Measurements from ENCODE around the gene ADCY9. TPM values are rescaled to one million over a fixed set of nuclear protein-coding genes. Genes with fewer than 3 reads are reported as not detected.

The ADCY9 gene
- total RNA-seq, 1 donor from 2014 or later, result 13.1 TPM

DNA sequence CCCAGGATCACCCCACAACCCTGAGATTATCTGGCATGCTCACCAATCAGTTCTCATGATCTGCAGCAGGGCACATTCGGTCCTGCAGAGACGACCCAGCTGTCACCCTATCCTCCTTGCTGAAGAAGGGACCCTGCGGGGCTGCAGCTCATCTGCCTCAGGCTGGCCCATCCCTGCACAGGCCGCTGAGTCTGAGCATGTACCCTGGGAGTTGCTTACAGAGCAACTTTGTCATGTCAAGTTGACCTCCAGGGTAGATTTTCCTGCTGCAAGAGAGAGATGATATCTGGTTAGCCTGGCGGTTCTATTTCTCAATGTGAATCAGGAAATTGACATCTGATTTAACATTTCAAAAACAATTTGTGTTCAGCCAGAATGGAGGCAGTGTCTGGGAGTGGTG, 36.0 kb upstream of the ADCY9 start:
- Mint-ChIP-seq H3K36me3 (no peaks in the 10 kb centered on the region), H3K4me3 (no peak overlapping the region), H3K4me1 (peaks cover 7% of the 10 kb centered on the region), H3K9me3 (peaks cover 4% of the 10 kb centered on the region), H3K27me3 (ENCODE audit: low read depth) (no peaks in the 10 kb centered on the region), H3K27ac (no peak overlapping the region)
- DNase-seq (ENCODE audit: low spot score in 2 of 2, unreplicated experiment in 2 of 2), result no peak
- TF ChIP-seq, protein P1, sequence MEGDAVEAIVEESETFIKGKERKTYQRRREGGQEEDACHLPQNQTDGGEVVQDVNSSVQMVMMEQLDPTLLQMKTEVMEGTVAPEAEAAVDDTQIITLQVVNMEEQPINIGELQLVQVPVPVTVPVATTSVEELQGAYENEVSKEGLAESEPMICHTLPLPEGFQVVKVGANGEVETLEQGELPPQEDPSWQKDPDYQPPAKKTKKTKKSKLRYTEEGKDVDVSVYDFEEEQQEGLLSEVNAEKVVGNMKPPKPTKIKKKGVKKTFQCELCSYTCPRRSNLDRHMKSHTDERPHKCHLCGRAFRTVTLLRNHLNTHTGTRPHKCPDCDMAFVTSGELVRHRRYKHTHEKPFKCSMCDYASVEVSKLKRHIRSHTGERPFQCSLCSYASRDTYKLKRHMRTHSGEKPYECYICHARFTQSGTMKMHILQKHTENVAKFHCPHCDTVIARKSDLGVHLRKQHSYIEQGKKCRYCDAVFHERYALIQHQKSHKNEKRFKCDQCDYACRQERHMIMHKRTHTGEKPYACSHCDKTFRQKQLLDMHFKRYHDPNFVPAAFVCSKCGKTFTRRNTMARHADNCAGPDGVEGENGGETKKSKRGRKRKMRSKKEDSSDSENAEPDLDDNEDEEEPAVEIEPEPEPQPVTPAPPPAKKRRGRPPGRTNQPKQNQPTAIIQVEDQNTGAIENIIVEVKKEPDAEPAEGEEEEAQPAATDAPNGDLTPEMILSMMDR (IDR thresholded peaks at IDR 0.05; ENCODE audit: unreplicated experiment), result no peak

DNA sequence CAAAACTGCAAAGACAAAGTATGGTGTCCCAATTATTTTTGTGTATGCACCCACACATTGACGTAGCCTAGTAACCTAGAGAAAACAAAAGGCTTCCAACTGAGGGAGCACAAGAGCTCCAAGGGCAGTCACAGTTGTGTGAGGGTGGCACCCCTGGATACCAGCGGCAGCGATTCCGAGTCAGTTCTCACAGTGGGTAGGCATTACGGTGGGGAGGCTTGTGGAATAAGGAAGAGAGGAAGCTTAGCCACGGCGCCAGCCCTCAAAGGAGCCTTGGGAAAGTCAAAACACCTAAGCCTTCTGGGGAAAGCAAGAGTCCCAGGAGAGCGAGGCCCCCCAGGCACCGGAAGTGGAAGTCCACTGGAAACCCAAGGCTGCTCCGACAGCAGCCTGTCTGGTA, 31.0 kb upstream of the ADCY9 start:
- no peak overlapping the region for H3K4me3 Mint-ChIP-seq
- H3K4me1 Mint-ChIP-seq, result peaks cover 5% of the 10 kb centered on the region
- H3K27me3 Mint-ChIP-seq (ENCODE audit: low read depth), result no peaks in the 10 kb centered on the region
- no peak for DNase-seq (ENCODE audit: low spot score in 2 of 2, unreplicated experiment in 2 of 2)
- no peak overlapping the region for H3K27ac Mint-ChIP-seq
- no peaks in the 10 kb centered on the region for H3K36me3 Mint-ChIP-seq
- no peaks in the 10 kb centered on the region for H3K9me3 Mint-ChIP-seq
- TF ChIP-seq, protein P1 (IDR thresholded peaks at IDR 0.05; ENCODE audit: unreplicated experiment), result no peak

DNA sequence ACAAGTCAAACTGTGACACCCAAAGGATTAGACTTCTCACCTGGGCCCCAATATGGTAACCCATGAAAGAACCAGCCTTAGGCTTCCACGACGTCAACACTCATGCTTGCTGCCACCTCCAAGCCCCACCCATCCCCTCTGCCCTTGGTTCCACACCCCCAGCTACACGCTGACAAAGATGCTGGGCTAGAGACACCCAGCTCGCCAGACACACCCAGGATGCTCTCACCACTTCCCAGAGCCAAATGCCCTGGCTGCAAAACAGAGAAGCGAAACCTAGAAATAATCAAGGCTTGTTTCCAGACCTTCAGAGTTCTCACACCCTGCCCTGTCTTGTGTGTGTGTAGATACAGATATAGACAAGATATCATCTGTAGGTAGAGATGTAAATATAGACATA, 26.0 kb upstream of the ADCY9 start:
- Mint-ChIP-seq H3K27ac (peak overlapping the region; percentile 6), H3K4me1 (peaks cover 17% of the 10 kb centered on the region), H3K4me3 (no peak overlapping the region), H3K36me3 (peaks cover 6% of the 10 kb centered on the region), H3K9me3 (peaks cover 10% of the 10 kb centered on the region), H3K27me3 (ENCODE audit: low read depth) (no peaks in the 10 kb centered on the region)
- DNase-seq (ENCODE audit: low spot score in 2 of 2, unreplicated experiment in 2 of 2), result no peak
- TF ChIP-seq, protein P1 (IDR thresholded peaks at IDR 0.05; ENCODE audit: unreplicated experiment), result no peak

DNA sequence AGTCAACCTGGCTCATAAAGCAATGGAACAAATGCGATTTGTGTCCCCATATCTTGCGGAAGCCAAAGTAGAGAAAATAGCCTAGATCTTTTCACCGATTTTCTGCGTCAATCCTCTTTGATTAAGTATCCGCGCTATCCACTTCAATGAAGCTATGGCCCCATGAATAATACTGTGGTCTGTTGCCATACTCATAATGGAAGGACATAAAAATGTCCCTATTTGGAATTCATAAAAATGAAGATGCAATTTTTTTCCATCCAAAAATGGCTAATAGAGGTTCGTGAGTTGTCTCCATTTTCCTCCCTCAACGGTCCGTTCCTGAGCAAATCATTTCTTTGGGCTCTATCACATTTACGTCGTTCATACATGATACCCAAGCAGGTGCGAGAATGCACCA, 25.4 kb upstream of the ADCY9 start:
- Mint-ChIP-seq H3K27me3 (ENCODE audit: low read depth) (no peaks in the 10 kb centered on the region), H3K27ac (peak overlapping the region; percentile 86)

DNA sequence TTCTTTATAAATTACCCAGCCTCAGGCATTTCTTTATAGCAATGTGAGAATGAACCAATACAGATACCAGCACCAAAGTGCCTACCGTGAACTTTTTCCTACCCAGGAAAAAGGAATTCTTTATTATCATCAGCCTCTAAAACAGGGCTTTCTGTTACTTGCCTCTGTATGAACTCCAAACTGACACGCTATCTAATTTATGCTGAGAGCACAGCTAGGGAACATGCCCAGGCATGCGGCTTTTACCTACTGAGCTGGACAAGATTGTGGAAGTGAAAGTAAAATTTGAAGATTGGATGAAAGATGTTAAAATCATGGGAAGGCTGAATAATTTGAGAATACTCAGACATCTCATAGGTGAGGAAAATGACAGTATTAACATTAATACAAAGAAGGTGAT, 24.4 kb upstream of the ADCY9 start:
- DNase-seq (ENCODE audit: low spot score in 2 of 2, unreplicated experiment in 2 of 2), result no peak
- Mint-ChIP-seq H3K27ac (peak overlapping the region; percentile 86), H3K9me3 (peaks cover 10% of the 10 kb centered on the region), H3K4me1 (peaks cover 26% of the 10 kb centered on the region), H3K36me3 (peaks cover 6% of the 10 kb centered on the region), H3K4me3 (no peak overlapping the region), H3K27me3 (ENCODE audit: low read depth) (no peaks in the 10 kb centered on the region)
- TF ChIP-seq, protein P1 (IDR thresholded peaks at IDR 0.05; ENCODE audit: unreplicated experiment), result no peak

More for the DNA sequence above, 25.4 kb upstream of the ADCY9 start:
- TF ChIP-seq, protein P1 (IDR thresholded peaks at IDR 0.05; ENCODE audit: unreplicated experiment), result no peak
- no peak overlapping the region for H3K4me3 Mint-ChIP-seq
- peaks cover 10% of the 10 kb centered on the region for H3K9me3 Mint-ChIP-seq
- peaks cover 17% of the 10 kb centered on the region for H3K4me1 Mint-ChIP-seq
- peaks cover 6% of the 10 kb centered on the region for H3K36me3 Mint-ChIP-seq
- DNase-seq (ENCODE audit: low spot score in 2 of 2, unreplicated experiment in 2 of 2), result no peak

DNA sequence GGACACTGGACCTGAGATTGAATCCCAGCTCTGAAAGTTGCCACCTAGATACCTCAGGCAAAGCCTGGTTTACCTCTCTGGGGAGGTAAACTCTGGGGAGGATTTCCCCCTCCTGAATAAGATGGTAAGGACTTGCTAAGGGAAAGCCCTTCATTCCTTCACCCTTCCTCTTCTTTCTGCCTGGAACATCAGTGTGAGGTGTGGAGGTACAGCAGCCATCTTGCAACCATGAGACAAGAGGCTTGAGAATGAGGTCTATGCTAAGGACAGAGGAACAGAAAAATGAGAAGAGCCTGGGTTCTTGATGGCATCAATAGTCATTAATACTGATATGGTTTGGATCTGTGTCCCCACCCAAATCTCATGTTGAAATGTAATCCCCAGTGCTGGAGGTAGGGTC, 23.7 kb upstream of the ADCY9 start:
- no peak overlapping the region for H3K4me3 Mint-ChIP-seq
- H3K36me3 Mint-ChIP-seq, result peaks cover 6% of the 10 kb centered on the region
- H3K9me3 Mint-ChIP-seq, result peaks cover 10% of the 10 kb centered on the region
- H3K27me3 Mint-ChIP-seq (ENCODE audit: low read depth), result no peaks in the 10 kb centered on the region
- H3K27ac Mint-ChIP-seq, result peak overlapping the region; percentile 86
- peaks cover 27% of the 10 kb centered on the region for H3K4me1 Mint-ChIP-seq
- TF ChIP-seq, protein P1 (IDR thresholded peaks at IDR 0.05; ENCODE audit: unreplicated experiment), result no peak
- DNase-seq (ENCODE audit: low spot score in 2 of 2, unreplicated experiment in 2 of 2), result no peak
